ENCODE data around the gene PREX1.

Gene PREX1

DNA sequence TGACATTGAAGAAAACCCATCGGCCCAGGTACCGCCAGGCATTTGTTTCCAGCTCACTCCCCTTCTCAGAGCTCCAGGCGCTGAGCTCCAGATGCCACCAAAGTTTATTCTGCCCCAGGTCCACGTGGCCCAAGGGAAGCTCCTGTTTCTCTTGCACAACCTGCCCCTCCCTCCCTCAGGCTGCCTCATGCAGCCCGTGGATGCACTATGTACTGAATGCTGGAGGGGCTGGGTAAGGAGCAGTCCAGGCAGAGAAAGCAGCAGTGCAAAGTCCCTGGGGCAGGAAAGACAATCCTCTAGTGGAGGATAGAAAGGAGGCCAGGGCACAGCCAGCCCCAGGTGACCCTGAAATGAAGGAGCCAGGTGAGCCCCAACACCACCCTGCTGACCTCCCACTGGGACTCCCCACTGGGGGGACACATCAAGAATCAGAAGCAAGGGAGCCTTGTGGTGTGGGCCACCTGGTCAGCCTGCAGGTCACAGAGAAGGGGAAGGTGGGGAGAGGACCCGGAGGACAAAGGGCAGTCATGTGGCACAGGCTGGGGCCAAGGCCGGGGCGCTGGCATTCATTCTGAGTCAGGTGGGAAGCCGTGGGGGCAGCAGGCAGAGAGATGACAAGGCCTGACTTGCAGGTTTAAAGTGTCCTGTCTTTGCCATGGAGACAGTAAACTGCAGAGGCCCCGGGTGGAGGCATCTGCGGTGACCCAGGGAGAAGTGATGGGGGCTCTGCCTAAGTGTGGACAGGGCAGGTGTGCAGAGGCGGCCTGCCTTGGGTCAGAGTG is 230.1 kb downstream of the PREX1 start:
- no peak for DNase-seq

DNA sequence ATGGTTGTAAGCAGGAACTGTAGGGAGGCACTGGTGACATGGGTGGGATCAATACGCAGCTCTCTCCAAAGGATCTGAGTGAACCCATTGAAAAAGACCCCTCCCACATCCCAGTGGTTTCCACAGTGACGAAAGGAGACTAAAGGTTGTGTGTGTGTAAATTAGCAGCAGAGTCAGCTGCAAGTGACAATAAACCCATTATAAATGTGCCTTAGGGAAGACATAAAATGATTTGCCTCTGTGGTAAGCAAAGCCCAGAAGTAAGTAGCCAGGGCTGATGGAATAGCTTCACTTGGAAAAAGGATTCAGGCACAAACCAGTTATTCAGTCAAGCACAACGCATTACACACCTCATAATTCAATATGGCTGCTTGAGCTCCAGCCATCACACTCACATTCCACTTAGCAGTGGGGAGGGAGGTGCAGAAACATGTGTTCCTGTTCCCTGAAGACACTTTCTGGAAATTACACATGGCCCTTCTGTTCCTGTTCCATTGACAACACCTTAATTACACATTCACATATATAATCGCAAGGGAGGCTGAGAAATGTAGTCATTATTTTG is 231.4 kb downstream of the PREX1 start:
- DNase-seq = no peak

DNA sequence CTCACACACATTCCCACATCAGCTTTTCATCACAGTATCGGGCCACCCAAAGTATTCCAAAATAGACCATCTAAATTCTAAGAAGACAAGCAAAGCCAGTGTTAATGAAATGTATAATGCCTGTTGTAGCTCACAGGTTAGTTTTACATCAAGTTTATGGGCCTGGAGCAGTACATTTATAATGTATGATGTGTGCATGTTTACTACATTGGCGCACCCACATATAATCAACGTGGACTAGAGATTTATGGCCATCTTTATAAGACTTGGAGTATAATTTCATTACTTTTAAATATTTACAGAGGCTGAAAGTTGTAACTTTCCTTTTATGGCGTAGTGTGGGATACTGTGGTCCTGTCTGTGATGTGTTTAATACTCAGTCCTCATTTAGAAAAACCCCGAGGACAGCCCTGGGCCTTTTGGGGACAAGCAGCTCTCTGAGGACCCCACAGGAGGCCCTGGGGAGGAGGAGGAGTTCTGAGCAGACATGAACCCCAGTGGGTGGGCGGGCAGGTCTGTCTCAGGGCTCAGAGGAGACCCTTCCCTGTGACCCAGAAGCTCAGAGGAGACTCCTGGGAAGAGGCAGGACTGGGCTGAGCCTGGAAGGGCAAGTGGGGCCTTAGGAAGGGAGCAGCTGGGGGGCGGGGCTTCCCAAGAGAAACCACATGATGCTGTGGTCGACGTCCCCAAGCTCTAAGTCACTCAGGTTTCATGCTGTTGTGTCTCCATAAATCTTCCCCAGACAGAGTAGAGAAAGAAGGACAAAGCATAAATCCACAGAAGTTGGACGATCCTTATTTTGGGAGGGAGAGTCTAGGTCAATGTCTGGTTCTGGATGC is 232.1 kb downstream of the PREX1 start:
- DNase-seq = no peak

DNA sequence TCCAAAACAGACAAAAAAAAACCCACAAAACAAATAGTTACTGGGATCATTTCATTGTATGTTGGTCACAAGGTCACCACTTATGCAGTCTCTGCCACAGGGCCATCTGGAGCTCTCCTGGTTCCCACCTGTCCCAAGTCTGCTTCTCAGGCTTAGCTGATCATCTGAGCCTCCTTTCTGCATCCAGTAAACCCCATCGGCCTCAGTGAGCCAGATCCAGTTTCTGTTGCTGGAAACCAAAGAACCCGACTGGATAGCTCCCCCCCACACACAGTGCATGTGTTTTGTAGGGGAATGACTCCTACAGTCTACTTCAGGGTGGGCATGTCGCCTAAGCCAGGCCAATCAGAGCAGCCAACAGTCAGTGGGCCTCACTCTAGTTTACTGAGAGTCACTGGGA is 233.3 kb downstream of the PREX1 start:
- peak; percentile 65 for DNase-seq

DNA sequence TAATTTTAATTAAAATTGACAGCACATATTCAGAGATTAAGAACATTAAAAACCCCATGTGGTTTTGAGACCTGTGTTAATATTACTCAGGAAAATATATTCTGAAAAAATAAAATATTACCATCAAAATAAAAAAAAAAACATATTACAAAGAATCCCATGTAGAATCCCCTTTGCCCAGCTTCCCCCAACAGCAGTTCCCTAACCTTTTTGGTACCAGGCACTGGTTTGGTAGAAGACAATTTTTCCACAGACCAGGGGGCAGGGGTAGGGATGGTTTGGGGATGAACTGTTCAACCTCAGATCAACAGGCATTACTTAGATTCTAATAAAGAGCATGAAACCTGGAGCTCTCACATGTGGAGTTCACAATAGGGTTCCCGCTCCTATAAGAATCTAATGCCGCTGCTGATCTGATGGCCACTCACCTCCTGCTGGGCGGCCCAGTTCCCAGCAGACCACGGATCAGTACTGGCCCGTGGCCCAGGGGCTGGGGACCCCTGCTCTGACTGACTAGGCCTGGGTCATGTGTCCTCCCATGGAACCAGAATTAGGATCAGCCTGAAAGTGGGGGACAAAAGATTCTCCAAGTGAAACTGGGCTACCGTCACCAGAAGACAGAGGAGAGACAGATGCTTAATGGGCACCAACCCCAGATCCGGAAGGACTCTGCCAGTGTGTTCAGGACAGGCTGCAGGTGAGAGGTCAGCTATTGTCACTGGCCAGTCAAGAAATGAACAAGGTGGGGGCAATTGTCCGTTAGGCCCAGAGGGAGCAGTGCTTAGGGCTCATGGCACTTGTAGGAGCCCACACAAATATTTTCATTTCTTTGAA is 235.5 kb downstream of the PREX1 start:
- no peak for DNase-seq

DNA sequence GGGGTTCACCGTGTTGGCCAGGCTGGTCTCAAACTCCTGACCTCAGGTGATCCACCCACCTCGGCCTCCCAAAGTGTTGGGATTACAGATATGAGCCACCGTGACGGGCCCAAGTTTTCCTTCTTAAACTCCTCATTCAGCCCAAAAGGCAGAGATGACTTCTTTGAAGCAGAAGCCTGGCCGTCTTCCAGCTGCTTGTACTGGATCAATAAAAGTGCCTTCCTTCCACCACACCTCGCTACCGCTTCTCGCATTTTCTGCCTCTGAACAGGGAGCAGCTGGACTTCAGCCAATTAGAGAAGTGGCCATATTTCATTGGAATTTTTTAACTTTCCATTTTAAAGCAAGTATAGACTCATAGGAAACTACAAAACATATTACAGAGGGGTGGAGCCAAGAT is 241.1 kb downstream of the PREX1 start:
- no peak for DNase-seq

DNA sequence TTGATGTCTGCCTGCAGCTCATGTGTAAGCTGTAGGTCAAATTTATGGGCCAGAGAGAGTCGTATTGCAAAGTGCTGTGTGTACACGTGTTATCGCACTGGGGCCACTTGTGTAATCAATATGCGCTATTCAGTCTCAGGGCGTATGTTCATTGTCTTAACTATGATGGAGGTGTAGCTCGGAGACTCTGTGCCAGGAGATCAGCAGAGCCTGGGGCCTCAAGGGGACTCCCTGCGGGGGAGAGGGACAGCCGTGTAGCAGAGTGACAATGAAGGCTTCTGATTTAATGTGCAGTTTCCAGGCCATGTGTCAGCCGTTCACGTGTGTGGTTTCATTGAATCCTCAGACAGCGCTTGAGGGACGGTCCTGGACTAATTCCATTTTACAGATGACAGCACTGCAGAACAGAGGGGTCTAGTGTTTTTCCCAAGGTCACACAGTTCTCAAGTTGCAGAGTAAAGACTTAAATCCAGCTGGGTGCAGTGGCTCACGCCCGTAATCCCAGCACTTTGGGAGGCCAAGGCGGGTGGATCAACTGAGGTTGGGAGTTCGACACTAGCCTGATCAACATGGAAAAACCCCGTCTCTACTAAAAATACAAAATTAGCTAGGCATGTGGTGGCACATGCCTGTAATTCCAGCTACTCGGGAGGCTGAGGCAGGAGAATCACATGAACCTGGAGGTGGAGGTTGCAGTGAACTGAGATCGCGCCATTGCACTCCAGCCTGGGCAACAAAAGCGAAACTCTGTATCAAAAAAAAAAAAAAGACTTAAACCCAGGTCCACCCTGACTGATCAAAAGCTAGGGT is 242.5 kb downstream of the PREX1 start:
- DNase-seq = no peak

DNA sequence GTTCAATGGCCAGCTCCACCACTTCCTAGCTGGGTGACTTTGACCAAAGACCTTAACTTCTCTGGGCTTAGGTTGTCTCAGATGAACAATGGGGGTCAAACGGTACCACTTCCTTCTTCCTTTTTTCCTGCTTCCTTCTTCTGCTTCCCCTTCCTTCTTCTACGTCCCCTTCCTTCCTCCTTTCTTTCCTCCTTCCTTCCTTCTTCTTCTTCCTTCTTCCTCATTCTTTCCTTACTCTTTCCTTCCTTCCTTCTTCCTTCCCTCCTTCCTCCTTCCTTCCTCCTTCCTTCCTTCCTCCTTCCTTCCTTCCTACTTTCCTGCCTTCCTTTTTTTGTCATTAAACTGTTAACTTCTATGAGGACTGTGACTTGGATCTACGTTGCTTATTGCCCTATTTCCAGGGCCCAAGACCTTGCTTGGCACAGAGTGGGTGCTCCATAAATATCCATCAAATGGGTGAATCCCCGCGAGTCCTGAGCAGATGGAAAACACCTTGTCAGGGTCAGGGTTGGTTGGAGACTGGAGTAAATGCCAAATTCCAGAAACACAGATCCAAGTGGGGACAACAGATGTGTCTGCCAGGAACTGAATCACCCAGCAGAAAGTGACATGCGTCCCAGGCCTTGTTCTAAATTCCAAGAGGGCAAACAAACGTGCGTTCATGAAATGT is 243.3 kb downstream of the PREX1 start:
- no peak for DNase-seq

DNA sequence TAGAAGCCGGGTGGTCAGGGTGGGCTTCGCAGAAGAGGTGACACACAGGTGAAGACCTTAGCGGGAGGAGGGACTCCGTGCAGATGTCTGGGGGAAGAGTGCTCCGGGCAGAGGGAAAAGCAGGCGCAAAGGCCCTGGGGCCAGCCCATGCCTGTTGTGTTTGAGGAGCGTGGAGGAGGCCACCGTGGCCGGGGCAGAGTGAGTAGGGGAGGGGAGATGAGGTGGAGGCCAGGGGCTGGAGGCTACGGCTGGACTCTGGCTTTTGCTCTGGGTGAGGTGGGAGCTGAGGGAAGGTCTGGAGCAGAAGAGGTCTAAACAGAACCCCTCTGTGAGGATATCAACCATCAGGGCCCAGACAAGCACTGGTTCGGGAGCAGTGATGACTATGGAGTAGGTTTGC is 244.0 kb downstream of the PREX1 start:
- DNase-seq = no peak

DNA sequence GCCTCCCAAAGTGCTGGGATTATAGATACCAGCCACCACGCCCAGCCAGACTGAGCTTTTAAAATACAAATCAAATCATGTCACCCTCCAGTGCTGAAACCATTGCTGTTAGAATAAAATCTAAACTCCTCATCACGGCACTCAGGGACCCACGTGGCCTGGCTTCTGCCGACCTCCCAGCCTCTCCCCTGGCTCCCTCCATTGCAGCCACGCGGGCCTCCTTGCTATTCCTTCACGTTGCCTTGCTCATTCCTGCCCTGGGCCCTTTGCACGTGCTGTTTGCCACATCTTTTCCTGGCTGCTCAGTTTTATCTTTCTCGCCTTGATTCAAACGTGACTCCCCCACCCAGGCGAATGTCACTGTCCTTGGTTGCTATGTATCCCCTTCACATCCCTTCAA is 244.6 kb downstream of the PREX1 start:
- no peak for DNase-seq

DNA sequence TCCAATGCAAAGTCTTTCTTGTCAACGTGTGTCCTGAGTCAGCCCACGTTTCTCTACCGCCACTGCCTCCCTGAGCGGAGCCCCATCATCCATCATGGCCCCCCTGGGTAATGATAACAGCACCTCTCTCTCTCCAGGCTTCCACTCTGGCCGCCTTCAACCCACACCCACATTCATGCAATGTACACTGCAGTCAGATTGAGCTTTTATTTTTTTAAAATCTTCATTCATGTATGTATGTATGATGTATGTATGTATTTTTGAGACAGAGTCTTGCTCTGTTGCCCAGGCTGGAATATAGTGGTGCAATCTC is 245.2 kb downstream of the PREX1 start:
- no peak for DNase-seq

DNA sequence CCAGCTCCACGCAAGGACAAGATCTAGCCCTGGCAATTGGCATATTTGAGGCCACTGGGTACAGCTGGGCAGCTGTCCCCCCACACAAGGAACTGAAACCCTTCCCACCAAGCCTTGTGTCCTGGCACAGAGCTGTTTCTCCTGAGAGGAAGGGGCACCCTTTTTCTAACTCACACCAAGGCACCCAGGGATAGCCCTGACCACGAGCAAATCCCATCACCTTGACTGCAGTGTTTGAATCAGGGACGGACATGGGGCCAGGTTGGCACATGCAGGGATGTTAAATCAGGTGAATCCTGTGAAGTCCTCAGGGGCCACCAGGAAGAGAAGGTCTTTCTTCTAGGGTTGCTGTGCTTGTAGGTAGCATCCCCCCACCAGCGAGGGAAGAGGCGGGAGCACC is 246.6 kb downstream of the PREX1 start:
- no peak for DNase-seq

DNA sequence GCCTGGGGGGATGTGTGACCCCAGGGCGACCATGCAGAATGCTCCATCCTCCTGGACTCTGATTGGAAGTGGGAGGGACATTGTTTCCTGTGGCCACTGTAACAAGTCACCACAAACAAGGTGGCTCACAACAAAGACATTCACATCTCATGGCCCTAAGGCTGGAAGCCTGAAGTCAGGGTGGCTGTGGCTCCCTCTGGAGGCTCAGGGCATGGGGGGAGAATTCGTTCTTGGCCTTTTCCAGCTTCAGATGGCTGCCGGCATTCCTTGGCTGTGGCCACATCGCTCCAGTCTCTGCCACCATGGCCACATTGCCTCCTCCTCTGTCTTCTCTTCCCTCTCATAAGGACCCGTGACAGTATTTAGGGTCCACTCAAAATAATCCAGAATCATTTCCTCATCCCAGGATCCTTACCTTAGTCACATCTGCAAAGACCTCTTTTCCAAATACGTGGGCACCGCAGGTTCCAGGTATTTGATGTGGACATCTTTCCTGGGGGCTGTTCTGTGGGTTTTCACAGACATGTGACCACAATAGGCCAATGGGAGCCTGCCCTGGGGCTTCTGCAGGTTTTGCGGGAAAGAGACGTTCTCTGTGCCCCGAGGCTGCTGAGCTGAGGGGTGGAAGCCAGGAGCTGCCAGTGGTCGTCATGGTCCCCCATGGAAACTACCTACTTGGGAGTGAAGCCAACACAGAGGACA is 249.3 kb downstream of the PREX1 start:
- no peak for DNase-seq

DNA sequence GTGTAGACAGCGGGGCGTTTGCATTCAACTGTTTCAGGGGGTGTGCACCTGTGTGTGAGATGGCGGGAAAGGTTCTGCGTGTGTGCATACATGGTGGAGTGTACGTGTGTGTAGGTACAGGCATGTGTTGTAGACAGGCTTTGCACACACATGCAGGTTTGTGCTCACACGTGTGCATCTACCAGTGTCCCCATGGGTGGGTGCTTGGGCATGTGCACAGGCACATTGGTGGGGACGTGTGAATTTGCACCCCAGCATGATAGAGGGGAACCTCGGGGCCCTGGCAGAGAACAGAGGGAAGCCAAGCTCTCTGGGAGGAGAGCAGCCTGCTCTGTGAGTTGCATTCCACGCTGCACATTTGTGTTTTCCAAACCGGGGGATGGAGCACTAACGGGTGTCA is 250.2 kb downstream of the PREX1 start:
- DNase-seq = no peak

DNA sequence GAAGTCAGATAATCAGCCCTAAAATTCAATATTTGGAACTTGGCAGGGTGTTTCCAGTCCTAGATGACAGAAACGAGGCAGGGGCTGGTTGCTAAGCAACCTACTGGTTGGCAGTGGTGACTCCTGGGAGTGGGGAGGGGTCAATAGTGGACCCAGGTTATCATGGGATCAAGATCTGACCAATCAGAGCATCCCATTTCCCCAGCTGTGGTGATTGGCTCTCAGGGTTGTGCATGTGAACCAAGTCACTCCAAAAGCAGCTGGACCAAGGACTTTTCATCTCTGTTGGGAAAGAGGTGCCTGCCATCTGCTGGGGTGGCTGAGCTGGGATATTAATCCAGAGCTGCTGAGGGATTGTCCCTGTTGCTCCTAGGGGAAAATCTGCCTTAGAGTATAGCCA is 253.4 kb downstream of the PREX1 start:
- DNase-seq = peak; percentile 87

Measured in NCI-H524 treated with DMSO at 0.1 percent for 48 hours (cell line).